Measurements from ENCODE around the gene VPS13A. TPM values are rescaled to one million over a fixed set of nuclear protein-coding genes. Genes with fewer than 3 reads are reported as not detected.
"Not testable (repeated sequence)": the region's sequence is repeated elsewhere in the genome, so short reads cannot be mapped to it uniquely, and the experiment has no call there.

Gene VPS13A
- total and polyA plus RNA-seq, 2 donors (not counting 1 experiment from before 2014, with no cell fraction given): 12.8 to 39.3 TPM

DNA sequence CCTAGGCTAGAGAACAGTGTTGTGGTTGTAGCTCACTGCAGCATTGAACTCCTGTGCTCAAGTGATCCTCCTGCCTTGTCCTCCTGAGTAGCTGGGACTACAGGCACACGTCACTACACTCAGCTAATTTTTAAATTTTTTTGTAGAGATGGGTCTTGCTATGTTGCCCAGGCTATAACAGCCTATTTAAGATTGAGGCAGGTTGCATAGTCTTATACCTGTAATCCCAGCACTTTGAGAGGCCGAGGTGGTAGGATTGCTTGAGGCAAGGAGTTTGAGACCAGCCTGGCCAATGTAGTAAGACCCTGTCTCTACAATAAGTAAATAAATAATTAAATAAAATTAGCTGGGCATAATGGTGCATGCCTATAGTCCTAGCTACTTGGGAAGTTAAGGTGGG, 79.9 kb downstream of the VPS13A start:
- Histone ChIP-seq H3K9ac (ENCODE audit: insufficient read depth, low read length) (no peak overlapping the region), H3K27ac (ENCODE audit: insufficient read depth, low read length) (no peak overlapping the region), H2AFZ (ENCODE audit: low read length) (no peak overlapping the region), H3K4me1 (ENCODE audit: control insufficient read depth, extremely low read depth, insufficient read depth, low read length) (no peaks in the 10 kb centered on the region), H3K4me3 (replicated peaks in 1 of 4; ENCODE audit: control extremely low read depth in 1 of 4, insufficient read depth in 1 of 4, low read depth in 3 of 4, low read length in 4 of 4) (no peak overlapping the region), H3K36me3 (ENCODE audit: control insufficient read depth, insufficient read depth, low read length) (no peaks in the 10 kb centered on the region), H3K79me2 (ENCODE audit: control insufficient read depth, insufficient read depth, low read length) (no peaks in the 10 kb centered on the region), H3K27me3 (ENCODE audit: control insufficient read depth, insufficient read depth, low read length) (no peaks in the 10 kb centered on the region), H4K20me1 (ENCODE audit: control insufficient read depth, extremely low read depth, insufficient read depth, low read length) (no peaks in the 10 kb centered on the region), H3K4me2 (ENCODE audit: extremely low read depth, insufficient read depth, low read length) (no peak overlapping the region), H3K9me3 (ENCODE audit: control insufficient read depth, insufficient read depth, low read depth, low read length) (no peaks in the 10 kb centered on the region)
- DNase-seq (ENCODE audit: low read depth in 2 of 2): no peak
- TF ChIP-seq, protein P1, sequence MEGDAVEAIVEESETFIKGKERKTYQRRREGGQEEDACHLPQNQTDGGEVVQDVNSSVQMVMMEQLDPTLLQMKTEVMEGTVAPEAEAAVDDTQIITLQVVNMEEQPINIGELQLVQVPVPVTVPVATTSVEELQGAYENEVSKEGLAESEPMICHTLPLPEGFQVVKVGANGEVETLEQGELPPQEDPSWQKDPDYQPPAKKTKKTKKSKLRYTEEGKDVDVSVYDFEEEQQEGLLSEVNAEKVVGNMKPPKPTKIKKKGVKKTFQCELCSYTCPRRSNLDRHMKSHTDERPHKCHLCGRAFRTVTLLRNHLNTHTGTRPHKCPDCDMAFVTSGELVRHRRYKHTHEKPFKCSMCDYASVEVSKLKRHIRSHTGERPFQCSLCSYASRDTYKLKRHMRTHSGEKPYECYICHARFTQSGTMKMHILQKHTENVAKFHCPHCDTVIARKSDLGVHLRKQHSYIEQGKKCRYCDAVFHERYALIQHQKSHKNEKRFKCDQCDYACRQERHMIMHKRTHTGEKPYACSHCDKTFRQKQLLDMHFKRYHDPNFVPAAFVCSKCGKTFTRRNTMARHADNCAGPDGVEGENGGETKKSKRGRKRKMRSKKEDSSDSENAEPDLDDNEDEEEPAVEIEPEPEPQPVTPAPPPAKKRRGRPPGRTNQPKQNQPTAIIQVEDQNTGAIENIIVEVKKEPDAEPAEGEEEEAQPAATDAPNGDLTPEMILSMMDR (conservative IDR thresholded peaks at IDR 0.05 in 1 of 2, IDR thresholded peaks at IDR 0.05 in 1 of 2; ENCODE audit: low read depth in 1 of 2, low read length in 2 of 2): no peak
- TF ChIP-seq EZH2 (IDR thresholded peaks at IDR 0.05; ENCODE audit: low read length, missing control alignments): no peak

DNA sequence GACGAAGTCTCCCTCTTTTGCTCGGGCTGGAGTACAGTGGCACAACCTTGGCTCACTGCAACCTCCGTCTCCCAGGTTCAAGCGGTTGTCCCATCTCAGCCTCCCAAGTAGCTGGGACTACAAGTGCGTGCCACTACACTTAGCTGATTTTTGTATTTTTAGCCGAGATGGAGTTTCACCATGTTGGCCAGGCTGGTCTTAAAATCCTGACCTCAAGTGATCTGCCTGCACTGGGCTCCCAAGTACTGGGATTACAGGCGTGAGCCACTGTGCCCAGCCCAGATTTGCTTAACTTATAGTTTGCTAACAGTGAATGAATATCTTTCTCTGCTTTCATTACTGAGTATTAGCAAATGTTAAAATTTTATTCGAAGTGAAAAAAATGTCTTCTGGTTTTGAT, 84.3 kb downstream of the VPS13A start:
- Histone ChIP-seq H3K4me3 (replicated peaks in 1 of 4; ENCODE audit: control extremely low read depth in 1 of 4, insufficient read depth in 1 of 4, low read depth in 3 of 4, low read length in 4 of 4) (no peak overlapping the region), H3K4me2 (ENCODE audit: extremely low read depth, insufficient read depth, low read length) (no peak overlapping the region), H2AFZ (ENCODE audit: low read length) (no peak overlapping the region), H3K27me3 (ENCODE audit: control insufficient read depth, insufficient read depth, low read length) (no peaks in the 10 kb centered on the region), H4K20me1 (ENCODE audit: control insufficient read depth, extremely low read depth, insufficient read depth, low read length) (no peaks in the 10 kb centered on the region), H3K9ac (ENCODE audit: insufficient read depth, low read length) (no peak overlapping the region), H3K36me3 (ENCODE audit: control insufficient read depth, insufficient read depth, low read length) (no peaks in the 10 kb centered on the region), H3K79me2 (ENCODE audit: control insufficient read depth, insufficient read depth, low read length) (no peaks in the 10 kb centered on the region), H3K27ac (ENCODE audit: insufficient read depth, low read length) (no peak overlapping the region), H3K4me1 (ENCODE audit: control insufficient read depth, extremely low read depth, insufficient read depth, low read length) (no peaks in the 10 kb centered on the region), H3K9me3 (ENCODE audit: control insufficient read depth, insufficient read depth, low read depth, low read length) (no peaks in the 10 kb centered on the region)
- TF ChIP-seq, protein P1 (conservative IDR thresholded peaks at IDR 0.05 in 1 of 2, IDR thresholded peaks at IDR 0.05 in 1 of 2; ENCODE audit: low read depth in 1 of 2, low read length in 2 of 2): no peak
- TF ChIP-seq EZH2 (IDR thresholded peaks at IDR 0.05; ENCODE audit: low read length, missing control alignments): no peak
- DNase-seq (ENCODE audit: low read depth in 2 of 2): no peak

DNA sequence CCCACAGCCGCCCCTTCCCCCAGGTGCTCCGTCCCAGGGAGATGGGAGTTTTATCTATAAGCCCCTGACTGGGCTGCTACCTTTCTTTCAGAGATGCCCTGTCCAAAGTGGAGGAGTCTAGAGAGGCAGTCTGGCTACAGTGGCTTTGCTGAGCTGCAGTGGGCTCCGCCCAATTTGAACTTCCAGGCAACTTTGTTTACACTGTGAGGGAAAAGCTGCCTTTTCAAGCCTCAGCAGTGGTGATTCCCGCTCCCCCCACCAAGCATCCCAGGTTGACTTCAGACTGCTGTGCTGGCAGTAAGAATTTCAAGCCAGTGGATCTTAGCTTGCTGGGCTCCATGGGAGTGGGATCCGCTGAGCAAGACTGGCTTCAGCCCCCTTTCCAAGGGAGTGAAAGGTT, 90.4 kb downstream of the VPS13A start:
- not testable (repeated sequence) for H3K4me1 ChIP-seq (ENCODE audit: control insufficient read depth, extremely low read depth, insufficient read depth, low read length); H3K9ac ChIP-seq (ENCODE audit: insufficient read depth, low read length); H2AFZ ChIP-seq (ENCODE audit: low read length); H3K79me2 ChIP-seq (ENCODE audit: control insufficient read depth, insufficient read depth, low read length); H3K36me3 ChIP-seq (ENCODE audit: control insufficient read depth, insufficient read depth, low read length); H3K4me3 ChIP-seq (replicated peaks in 1 of 4; ENCODE audit: control extremely low read depth in 1 of 4, insufficient read depth in 1 of 4, low read depth in 3 of 4, low read length in 4 of 4); H3K4me2 ChIP-seq (ENCODE audit: extremely low read depth, insufficient read depth, low read length); H4K20me1 ChIP-seq (ENCODE audit: control insufficient read depth, extremely low read depth, insufficient read depth, low read length); H3K27me3 ChIP-seq (ENCODE audit: control insufficient read depth, insufficient read depth, low read length); H3K27ac ChIP-seq (ENCODE audit: insufficient read depth, low read length); H3K9me3 ChIP-seq (ENCODE audit: control insufficient read depth, insufficient read depth, low read depth, low read length)
- DNase-seq (ENCODE audit: low read depth in 2 of 2): peak in 1 of 2 donors; percentile 8

All from fibroblast of lung (primary cell).